Measurements from ENCODE around the gene IGFBP5. TPM values are rescaled to one million over a fixed set of nuclear protein-coding genes. Genes with fewer than 3 reads are reported as not detected.

The IGFBP5 gene
- total RNA-seq, 2 experiments from 2014 or later: not detected

DNA sequence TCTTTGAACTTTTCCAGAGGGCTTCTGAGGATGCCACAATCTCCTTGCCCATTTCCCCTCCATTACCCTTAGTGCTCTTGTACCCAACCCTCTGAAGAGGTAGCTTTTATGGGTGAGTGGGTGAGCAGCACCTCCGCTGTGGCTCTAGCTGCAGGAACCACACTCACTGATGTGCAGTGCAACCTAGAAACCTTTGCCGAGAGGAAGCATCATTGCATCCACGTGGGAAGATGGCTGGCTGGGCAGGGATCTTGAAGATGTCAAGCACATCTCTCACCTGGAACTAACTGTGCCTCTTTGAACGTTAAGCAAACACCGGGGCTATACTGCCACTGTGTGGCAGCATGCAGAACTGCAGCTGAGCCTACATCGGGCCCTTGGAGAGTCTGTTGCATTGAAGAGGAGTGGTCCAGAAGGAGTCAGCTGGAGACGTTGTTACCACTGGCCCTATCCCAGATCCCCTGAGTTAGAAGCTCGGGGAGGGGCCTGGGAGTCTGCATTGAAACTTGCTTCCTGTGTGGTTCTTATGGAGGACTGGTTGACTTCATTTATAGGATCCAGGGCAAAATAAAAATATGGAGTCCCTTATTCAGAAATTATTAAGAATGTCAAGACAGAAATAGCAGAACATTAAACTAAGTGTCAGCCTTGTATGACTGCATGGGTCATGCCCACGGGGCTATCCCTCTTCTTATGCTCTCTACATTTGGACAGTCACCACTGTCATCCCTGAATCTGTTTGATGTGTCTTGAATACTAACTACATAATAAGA is 28.7 kb downstream of the IGFBP5 start:
- H3K36me3 ChIP-seq (ENCODE audit: insufficient read depth, low read length): no peaks in the 10 kb centered on the region
- no peaks in the 10 kb centered on the region for H4K20me1 ChIP-seq (ENCODE audit: insufficient read depth, low read length)
- no TSS peak for BruUV-seq (replicated peaks)
- POLR2A ChIA-PET: interaction anchor here (1.1 kb wide), 1 partner anchor 150 kb away, joined by 3 read pairs; no protein-coding TSS in a partner anchor
- no peak overlapping the region for H3K4me3 ChIP-seq (ENCODE audit: low read depth, low read length, poor library complexity, severe bottlenecking)
- H3K4me1 ChIP-seq (ENCODE audit: insufficient read depth, low read length, poor library complexity, severe bottlenecking): no peaks in the 10 kb centered on the region
- no peak overlapping the region for H3K4me2 ChIP-seq (ENCODE audit: low read length)
- no peaks in the 10 kb centered on the region for H3K9me3 ChIP-seq (ENCODE audit: low read length)
- no peak overlapping the region for H3K27ac ChIP-seq (ENCODE audit: low read depth, low read length, poor library complexity, severe bottlenecking)
- intact Hi-C loops (cut with micrococcal nuclease; ENCODE audit: unreplicated experiment): loop anchor here (1.0 to 10.0 kb wide), 2 partner anchors 147 to 442 kb away; no protein-coding TSS in a partner anchor
- no peak for TF ChIP-seq EZH2phosphoT487 (IDR thresholded peaks at IDR 0.05; ENCODE audit: borderline replicate concordance, low read depth, low read length)
- peak; percentile 95 for TF ChIP-seq CTCF (conservative IDR thresholded peaks at IDR 0.05; ENCODE audit: low read length)
- DNase-seq (ENCODE audit: low spot score): peak; percentile 74
- no peak overlapping the region for H2AFZ ChIP-seq (ENCODE audit: low read length)
- CTCF ChIA-PET (ENCODE audit: unreplicated experiment): interaction anchor here (0.8 to 1.0 kb wide), 3 partner anchors 44 to 149 kb away, joined by 3 to 6 read pairs (median 4); no protein-coding TSS in a partner anchor
- no peaks in the 10 kb centered on the region for H3K79me2 ChIP-seq (ENCODE audit: insufficient read depth, low read depth, low read length)
- no peaks in the 10 kb centered on the region for H3K9me2 ChIP-seq (ENCODE audit: insufficient read depth, low read length)

- intact Hi-C loops (cut with micrococcal nuclease; ENCODE audit: unreplicated experiment): loop anchor here (1.0 to 10.0 kb wide), 2 partner anchors 146 to 441 kb away; no protein-coding TSS in a partner anchor
- H3K36me3 ChIP-seq (ENCODE audit: insufficient read depth, low read length): no peaks in the 10 kb centered on the region
- TF ChIP-seq EZH2phosphoT487 (IDR thresholded peaks at IDR 0.05; ENCODE audit: borderline replicate concordance, low read depth, low read length) (no peak), CTCF (conservative IDR thresholded peaks at IDR 0.05; ENCODE audit: low read length) (no peak)
- H3K27ac ChIP-seq (ENCODE audit: low read depth, low read length, poor library complexity, severe bottlenecking): no peak overlapping the region
- ChIA-PET CTCF (ENCODE audit: unreplicated experiment) (interaction anchor here (0.8 kb wide), 1 partner anchor 148 kb away, joined by 4 read pairs; no protein-coding TSS in a partner anchor), POLR2A (interaction anchor here (1.0 kb wide), 1 partner anchor 149 kb away, joined by 3 read pairs; no protein-coding TSS in a partner anchor)
- no peaks in the 10 kb centered on the region for H3K79me2 ChIP-seq (ENCODE audit: insufficient read depth, low read depth, low read length)
- DNase-seq (ENCODE audit: low spot score): no peak
- H3K4me3 ChIP-seq (ENCODE audit: low read depth, low read length, poor library complexity, severe bottlenecking): no peak overlapping the region
- no peaks in the 10 kb centered on the region for H3K4me1 ChIP-seq (ENCODE audit: insufficient read depth, low read length, poor library complexity, severe bottlenecking)
- H4K20me1 ChIP-seq (ENCODE audit: insufficient read depth, low read length): no peaks in the 10 kb centered on the region
- H3K4me2 ChIP-seq (ENCODE audit: low read length): no peak overlapping the region
- no peaks in the 10 kb centered on the region for H3K9me2 ChIP-seq (ENCODE audit: insufficient read depth, low read length)
- no TSS peak for BruUV-seq (replicated peaks)
- no peak overlapping the region for H2AFZ ChIP-seq (ENCODE audit: low read length)
- H3K9me3 ChIP-seq (ENCODE audit: low read length): no peaks in the 10 kb centered on the region
Observed at GRCh38 chr2:216665717-216666116, 29.6 kb downstream of the IGFBP5 start.

- intact Hi-C loops (cut with micrococcal nuclease; ENCODE audit: unreplicated experiment): loop anchor here (10.0 kb wide), 1 partner anchor 440 kb away; no protein-coding TSS in a partner anchor
- TF ChIP-seq EZH2phosphoT487 (IDR thresholded peaks at IDR 0.05; ENCODE audit: borderline replicate concordance, low read depth, low read length) (no peak), CTCF (conservative IDR thresholded peaks at IDR 0.05; ENCODE audit: low read length) (no peak)
- no peaks in the 10 kb centered on the region for H3K9me3 ChIP-seq (ENCODE audit: low read length)
- BruUV-seq (replicated peaks): no TSS peak
- H3K4me1 ChIP-seq (ENCODE audit: insufficient read depth, low read length, poor library complexity, severe bottlenecking): no peaks in the 10 kb centered on the region
- ChIA-PET CTCF (ENCODE audit: unreplicated experiment) (no interaction called here), POLR2A (interaction anchor here (1.0 to 1.5 kb wide), 2 partner anchors 9 to 148 kb away, joined by 3 read pairs; no protein-coding TSS in a partner anchor)
- H3K4me2 ChIP-seq (ENCODE audit: low read length): no peak overlapping the region
- H2AFZ ChIP-seq (ENCODE audit: low read length): no peak overlapping the region
- no peaks in the 10 kb centered on the region for H4K20me1 ChIP-seq (ENCODE audit: insufficient read depth, low read length)
- no peaks in the 10 kb centered on the region for H3K9me2 ChIP-seq (ENCODE audit: insufficient read depth, low read length)
- H3K79me2 ChIP-seq (ENCODE audit: insufficient read depth, low read depth, low read length): no peaks in the 10 kb centered on the region
- H3K4me3 ChIP-seq (ENCODE audit: low read depth, low read length, poor library complexity, severe bottlenecking): no peak overlapping the region
- DNase-seq (ENCODE audit: low spot score): no peak
- H3K36me3 ChIP-seq (ENCODE audit: insufficient read depth, low read length): no peaks in the 10 kb centered on the region
- no peak overlapping the region for H3K27ac ChIP-seq (ENCODE audit: low read depth, low read length, poor library complexity, severe bottlenecking)
Observed at GRCh38 chr2:216665242-216665641, 30.1 kb downstream of the IGFBP5 start.
